CD8-positive, alpha-beta memory T cell (primary cell): ENCODE data around the gene SPRN. TPM values are rescaled to one million over a fixed set of nuclear protein-coding genes. Genes with fewer than 3 reads are reported as not detected.

ENCODE experiments used
- CTCF ChIA-PET: fragments of 350-600 bp; sonication (Branson Sonifier 250); formaldehyde crosslinking; loops from one replicate; lab custom pipeline; 2021; ENCODE audit warnings: antibody characterized with exemption; lab: Charles Lee
- POLR2A ChIA-PET: fragments of 350-600 bp; sonication (Branson Sonifier 250); formaldehyde crosslinking; loops from one replicate; lab custom pipeline; 2021; ENCODE audit warnings: antibody characterized with exemption; lab: Charles Lee
- DNase-seq, 5 donors: peaks; one replicate each; pipeline versions ENCODE4 v3.0.0 to v3.0.0-alpha.2; 2020 to 2022; ENCODE audit warnings: mixed read lengths in 1 of 5
- H3K27ac ChIP-seq: one replicate; pipeline ENCODE4 v1.7.0; 2013; ENCODE audit warnings: low read depth, mild to moderate bottlenecking, low read length, moderate library complexity
- H3K27me3 ChIP-seq: 2 replicates; pipeline ENCODE4 v1.7.0; 2013; ENCODE audit warnings: low read length, mild to moderate bottlenecking; ENCODE audit not compliant: insufficient read depth, poor library complexity, severe bottlenecking
- H3K36me3 ChIP-seq: 2 replicates; pipeline ENCODE4 v1.7.0; 2013; ENCODE audit warnings: mild to moderate bottlenecking, low read length, moderate library complexity; ENCODE audit not compliant: insufficient read depth
- H3K4me1 ChIP-seq: 2 replicates; pipeline ENCODE4 v1.7.0; 2013; ENCODE audit warnings: mild to moderate bottlenecking, low read length, moderate library complexity; ENCODE audit not compliant: insufficient read depth
- H3K4me3 ChIP-seq: 2 replicates; pipeline ENCODE4 v1.7.0; 2013; ENCODE audit warnings: mild to moderate bottlenecking, low read length
- H3K9me3 ChIP-seq: 2 replicates; pipeline ENCODE4 v1.7.0; 2013; ENCODE audit warnings: mild to moderate bottlenecking, low read length
- H3K27ac Mint-ChIP-seq, 8 donors: one replicate each; pipeline ENCODE4 v1.8.0; 2020 to 2021; ENCODE audit warnings: mixed read lengths in 8 of 8, mild to moderate bottlenecking in 6 of 8, inconsistent platforms in 3 of 8, moderate library complexity in 3 of 8
- H3K27me3 Mint-ChIP-seq, 2 donors: one replicate each; pipeline ENCODE4 v1.8.0; 2020 to 2021; ENCODE audit warnings: mixed read lengths in 2 of 2, mild to moderate bottlenecking in 1 of 2, moderate library complexity in 1 of 2
- H3K36me3 Mint-ChIP-seq, 3 donors: one replicate each; pipeline ENCODE4 v1.8.0; 2020 to 2021; ENCODE audit warnings: mixed read lengths in 3 of 3, inconsistent platforms in 1 of 3, mild to moderate bottlenecking in 1 of 3
- H3K4me1 Mint-ChIP-seq, 3 donors: one replicate each; pipeline ENCODE4 v1.8.0; 2020 to 2021; ENCODE audit warnings: mixed read lengths in 3 of 3, inconsistent platforms in 1 of 3, mild to moderate bottlenecking in 1 of 3
- H3K4me3 Mint-ChIP-seq, 7 donors: one replicate each; pipeline ENCODE4 v1.8.0; 2020 to 2021; ENCODE audit warnings: mixed read lengths in 7 of 7, mild to moderate bottlenecking in 6 of 7, moderate library complexity in 4 of 7, inconsistent platforms in 2 of 7
- H3K9me3 Mint-ChIP-seq, 5 donors: one replicate each; pipeline ENCODE4 v1.8.0; 2020 to 2022; ENCODE audit warnings: mixed read lengths in 5 of 5, mild to moderate bottlenecking in 3 of 5, moderate library complexity in 2 of 5, inconsistent platforms in 1 of 5
- polyA plus RNA-seq: library from polyadenylated mRNA; unstranded; fragments of 300-500 nt; fragmentation: Illumina TruSeq; gene quantifications from one replicate; pipeline ENCODE4 v1.2.3, GENCODE V29; 2021
- total RNA-seq, 2 experiments: library from RNA; stranded (reverse); gene quantifications; one replicate each; pipeline ENCODE4 v1.2.3, GENCODE V29; 2021

SPRN gene
- total and polyA plus RNA-seq, 3 experiments from 2014 or later, result 0.43 TPM; not detected in 2

GRCh38 chr10:133459454-133460207, 35.2 kb upstream of the SPRN start:
- Mint-ChIP-seq H3K36me3 (peaks cover 0 to 6% (median 3%) of the 10 kb centered on the region in 3 donors), H3K9me3 (no peaks in the 10 kb centered on the region), H3K4me1 (no peaks in the 10 kb centered on the region), H3K4me3 (no peak overlapping the region), H3K27me3 (no peaks in the 10 kb centered on the region), H3K27ac (peak overlapping the region in 1 of 8 donors; percentile 41)
- H3K4me1 ChIP-seq, result no peaks in the 10 kb centered on the region
- no peaks in the 10 kb centered on the region for H3K27me3 ChIP-seq
- H3K4me3 ChIP-seq, result no peak overlapping the region
- ChIA-PET CTCF (no interaction called here), POLR2A (no interaction called here)
- no peak for DNase-seq
- no peaks in the 10 kb centered on the region for H3K9me3 ChIP-seq
- H3K36me3 ChIP-seq, result no peaks in the 10 kb centered on the region
- H3K27ac ChIP-seq, result no peak overlapping the region

- H3K36me3 Mint-ChIP-seq, result peaks cover 0 to 6% (median 3%) of the 10 kb centered on the region in 3 donors
- Histone ChIP-seq H3K4me1 (no peaks in the 10 kb centered on the region), H3K9me3 (no peaks in the 10 kb centered on the region), H3K27ac (no peak overlapping the region), H3K4me3 (no peak overlapping the region), H3K27me3 (no peaks in the 10 kb centered on the region), H3K36me3 (no peaks in the 10 kb centered on the region)
- no peaks in the 10 kb centered on the region for H3K27me3 Mint-ChIP-seq
- ChIA-PET POLR2A (no interaction called here), CTCF (no interaction called here)
- no peaks in the 10 kb centered on the region for H3K4me1 Mint-ChIP-seq
- H3K4me3 Mint-ChIP-seq, result no peak overlapping the region
- no peaks in the 10 kb centered on the region for H3K9me3 Mint-ChIP-seq
- no peak for DNase-seq
- peak overlapping the region in 1 of 8 donors; percentile 32 for H3K27ac Mint-ChIP-seq
These were observed 34.5 kb upstream of the SPRN start for GRCh38 chr10:133458710-133459453.

GRCh38 chr10:133458021-133458709, 33.7 kb upstream of the SPRN start:
- H3K9me3 ChIP-seq, result no peaks in the 10 kb centered on the region
- H3K4me1 ChIP-seq, result no peaks in the 10 kb centered on the region
- Mint-ChIP-seq H3K4me3 (no peak overlapping the region), H3K27ac (peak overlapping the region in 1 of 8 donors; percentile 32), H3K4me1 (peaks cover 0 to 4% (median 4%) of the 10 kb centered on the region in 3 donors), H3K9me3 (no peaks in the 10 kb centered on the region), H3K27me3 (no peaks in the 10 kb centered on the region), H3K36me3 (peaks cover 0 to 6% (median 2%) of the 10 kb centered on the region in 3 donors)
- no peaks in the 10 kb centered on the region for H3K36me3 ChIP-seq
- DNase-seq, result no peak
- no peak overlapping the region for H3K27ac ChIP-seq
- H3K27me3 ChIP-seq, result no peaks in the 10 kb centered on the region
- no peak overlapping the region for H3K4me3 ChIP-seq
- ChIA-PET POLR2A (no interaction called here), CTCF (no interaction called here)

GRCh38 chr10:133457100-133457841, 32.8 kb upstream of the SPRN start:
- Mint-ChIP-seq H3K27me3 (no peaks in the 10 kb centered on the region), H3K36me3 (peaks cover 0 to 6% (median 2%) of the 10 kb centered on the region in 3 donors), H3K27ac (peak overlapping the region in 1 of 8 donors; percentile 61), H3K9me3 (no peaks in the 10 kb centered on the region), H3K4me1 (peaks cover 0 to 6% (median 5%) of the 10 kb centered on the region in 3 donors), H3K4me3 (no peak overlapping the region)
- POLR2A ChIA-PET, result no interaction called here
- no peaks in the 10 kb centered on the region for H3K4me1 ChIP-seq
- H3K36me3 ChIP-seq, result no peaks in the 10 kb centered on the region
- no peak overlapping the region for H3K4me3 ChIP-seq
- no peak for DNase-seq
- H3K27ac ChIP-seq, result no peak overlapping the region
- CTCF ChIA-PET, result no interaction called here
- H3K27me3 ChIP-seq, result no peaks in the 10 kb centered on the region
- no peaks in the 10 kb centered on the region for H3K9me3 ChIP-seq

- no peaks in the 10 kb centered on the region for H3K9me3 ChIP-seq
- no peaks in the 10 kb centered on the region for H3K27me3 ChIP-seq
- no peak for DNase-seq
- no peaks in the 10 kb centered on the region for H3K9me3 Mint-ChIP-seq
- no peak overlapping the region for H3K27ac ChIP-seq
- H3K4me1 Mint-ChIP-seq, result peaks cover 0 to 6% (median 5%) of the 10 kb centered on the region in 3 donors
- H3K27ac Mint-ChIP-seq, result peak overlapping the region in 3 of 8 donors; percentile 23 to 91 (median 33)
- H3K27me3 Mint-ChIP-seq, result no peaks in the 10 kb centered on the region
- peaks cover 0 to 2% (median under 1%) of the 10 kb centered on the region in 3 donors for H3K36me3 Mint-ChIP-seq
- H3K36me3 ChIP-seq, result no peaks in the 10 kb centered on the region
- no peak overlapping the region for H3K4me3 ChIP-seq
- POLR2A ChIA-PET, result no interaction called here
- peak overlapping the region in 6 of 7 donors; percentile 28 to 81 (median 68) for H3K4me3 Mint-ChIP-seq
- H3K4me1 ChIP-seq, result no peaks in the 10 kb centered on the region
- CTCF ChIA-PET, result no interaction called here
These were observed 31.9 kb upstream of the SPRN start for GRCh38 chr10:133456041-133456951.

GRCh38 chr10:133455611-133456031, 31.2 kb upstream of the SPRN start:
- CTCF ChIA-PET, result no interaction called here
- Mint-ChIP-seq H3K4me1 (peaks cover 0 to 6% (median 5%) of the 10 kb centered on the region in 3 donors), H3K9me3 (no peaks in the 10 kb centered on the region), H3K4me3 (peak overlapping the region in 6 of 7 donors; percentile 23 to 81 (median 74)), H3K27me3 (no peaks in the 10 kb centered on the region), H3K36me3 (no peaks in the 10 kb centered on the region), H3K27ac (peak overlapping the region in 5 of 8 donors; percentile 33 to 91 (median 72))
- Histone ChIP-seq H3K36me3 (no peaks in the 10 kb centered on the region), H3K9me3 (no peaks in the 10 kb centered on the region), H3K27me3 (no peaks in the 10 kb centered on the region), H3K4me3 (no peak overlapping the region), H3K27ac (no peak overlapping the region), H3K4me1 (no peaks in the 10 kb centered on the region)
- DNase-seq, result no peak
- POLR2A ChIA-PET, result no interaction called here

- H3K4me1 ChIP-seq, result no peaks in the 10 kb centered on the region
- no peak overlapping the region for H3K27ac ChIP-seq
- no peaks in the 10 kb centered on the region for H3K9me3 ChIP-seq
- H3K9me3 Mint-ChIP-seq, result no peaks in the 10 kb centered on the region
- no peaks in the 10 kb centered on the region for H3K36me3 ChIP-seq
- H3K27me3 ChIP-seq, result no peaks in the 10 kb centered on the region
- H3K4me3 ChIP-seq, result no peak overlapping the region
- no peaks in the 10 kb centered on the region for H3K27me3 Mint-ChIP-seq
- DNase-seq, result no peak
- H3K4me3 Mint-ChIP-seq, result peak overlapping the region in 6 of 7 donors; percentile 23 to 81 (median 74)
- H3K27ac Mint-ChIP-seq, result peak overlapping the region in 5 of 8 donors; percentile 33 to 91 (median 72)
- POLR2A ChIA-PET, result no interaction called here
- CTCF ChIA-PET, result no interaction called here
- H3K36me3 Mint-ChIP-seq, result no peaks in the 10 kb centered on the region
- H3K4me1 Mint-ChIP-seq, result peaks cover 0 to 6% (median 5%) of the 10 kb centered on the region in 3 donors
These were observed 30.8 kb upstream of the SPRN start for GRCh38 chr10:133455196-133455595.
